Endothelial cell of umbilical vein (primary cell): ENCODE measurements around the gene CELSR1. TPM values are rescaled to one million over a fixed set of nuclear protein-coding genes. Genes with fewer than 3 reads are reported as not detected.

ENCODE experiments used
- BruUV-seq: library from RNA; stranded (reverse); fragments of 400-500 nt; replicated peaks from 2 replicates; lab custom pipeline; 2021; lab: Mats Ljungman, UMichigan
- CTCF ChIA-PET: fragments of 300-600, 350-600 bp; sonication (Branson Sonifier 250); formaldehyde crosslinking; loops from one replicate; lab custom pipeline; 2021; ENCODE audit warnings: antibody characterized with exemption, inconsistent platforms; lab: Charles Lee
- POLR2A ChIA-PET: fragments of 300-600, 350-600 bp; sonication (Branson Sonifier 250); formaldehyde crosslinking; loops from one replicate; lab custom pipeline; 2021; ENCODE audit warnings: antibody characterized with exemption, inconsistent platforms; lab: Charles Lee
- DNase-seq: peaks from one replicate; pipeline ENCODE4 v3.0.0-alpha.2; 2011; ENCODE audit warnings: low read depth, low spot score
- FAIRE-seq: peaks from 2 replicates; lab custom pipeline; 2011; peaks lifted over from hg19 to GRCh38; lab: Jason Lieb, UNC
- H2AFZ ChIP-seq: 2 replicates; pipeline ENCODE4 v1.6.0; 2012; ENCODE audit warnings: low read depth, low read length, control low read depth, inconsistent platforms
- H3K27ac ChIP-seq: 2 replicates; pipeline ENCODE4 v1.5.1; 2011; ENCODE audit warnings: low read depth, mild to moderate bottlenecking, control low read depth, low read length, moderate library complexity; ENCODE audit not compliant: insufficient read depth
- H3K27me3 ChIP-seq, 2 experiments: 2 replicates each; pipeline versions ENCODE4 v1.6.0 to v1.6.1; 2011; ENCODE audit warnings: low read length in 2 of 2, mixed read lengths in 1 of 2; ENCODE audit not compliant: control insufficient read depth in 2 of 2, insufficient read depth in 2 of 2
- H3K36me3 ChIP-seq, 2 experiments: 2 replicates in 1 of 2; 3 replicates in 1 of 2; pipeline ENCODE4 v1.5.1; 2011; ENCODE audit warnings: low read length in 2 of 2, mild to moderate bottlenecking in 1 of 2, moderate library complexity in 1 of 2; ENCODE audit not compliant: control insufficient read depth in 2 of 2, insufficient read depth in 2 of 2; ENCODE audit errors: extremely low read depth in 1 of 2
- H3K4me1 ChIP-seq: 3 replicates; pipeline ENCODE4 v1.5.1; 2011; ENCODE audit warnings: mild to moderate bottlenecking, low read length; ENCODE audit not compliant: control insufficient read depth, insufficient read depth; ENCODE audit errors: extremely low read depth
- H3K4me2 ChIP-seq: 2 replicates; pipeline ENCODE4 v1.6.1; 2011; ENCODE audit warnings: low read length, control low read depth, mixed read lengths; ENCODE audit not compliant: insufficient read depth
- H3K4me3 ChIP-seq, 3 experiments: fragments of 200-600 bp in 1 of 3; sonication (generic), shearing (Covaris generic) in 1 of 3; replicated peaks in 1 of 3; 2 replicates each; pipeline ENCODE4 v1.5.1; 2011 to 2016; ENCODE audit warnings: control low read depth in 3 of 3, low read length in 3 of 3, mild to moderate bottlenecking in 2 of 3, inconsistent platforms in 1 of 3, low read depth in 1 of 3, moderate library complexity in 1 of 3; ENCODE audit not compliant: insufficient read depth in 1 of 3
- H3K79me2 ChIP-seq: 2 replicates; pipeline ENCODE4 v1.6.0; 2012; ENCODE audit warnings: low read length, inconsistent platforms; ENCODE audit not compliant: control insufficient read depth, insufficient read depth
- H3K9ac ChIP-seq: replicated peaks from 2 replicates; pipeline ENCODE3; 2011; ENCODE audit warnings: low read length, control low read depth; ENCODE audit not compliant: insufficient read depth; ENCODE audit errors: extremely low read depth
- H3K9me1 ChIP-seq: replicated peaks from 3 replicates; pipeline ENCODE4 v1.6.0; 2011; ENCODE audit warnings: mild to moderate bottlenecking, low read length; ENCODE audit not compliant: control insufficient read depth, insufficient read depth; ENCODE audit errors: extremely low read depth
- H3K9me3 ChIP-seq: replicated peaks from 2 replicates; pipeline ENCODE4 v1.5.1; 2012; ENCODE audit warnings: low read length, inconsistent platforms; ENCODE audit not compliant: control insufficient read depth, insufficient read depth
- H4K20me1 ChIP-seq: replicated peaks from 2 replicates; pipeline ENCODE3; 2011; ENCODE audit warnings: mild to moderate bottlenecking, low read length; ENCODE audit not compliant: control insufficient read depth, insufficient read depth; ENCODE audit errors: extremely low read depth
- EZH2 ChIP-seq: IDR thresholded peaks from 2 replicates; pipeline ENCODE4 v1.6.1; 2012; ENCODE audit warnings: borderline replicate concordance, low read depth, mild to moderate bottlenecking, moderate library complexity, low read length, inconsistent platforms; ENCODE audit not compliant: severe bottlenecking
- FOS ChIP-seq: IDR thresholded peaks from 2 replicates; pipeline ENCODE4 v1.6.1; 2011; ENCODE audit warnings: mild to moderate bottlenecking, low read length, moderate library complexity, borderline replicate concordance; ENCODE audit not compliant: insufficient read depth
- GATA2 ChIP-seq: IDR thresholded peaks from 2 replicates; pipeline ENCODE4 v1.7.0; 2011; ENCODE audit warnings: low read depth, mild to moderate bottlenecking, moderate library complexity, mixed read lengths, low read length; ENCODE audit not compliant: insufficient read length, insufficient read depth
- JUN ChIP-seq: IDR thresholded peaks from 2 replicates; pipeline ENCODE4 v1.6.1; 2011; ENCODE audit warnings: borderline replicate concordance, low read depth; ENCODE audit not compliant: insufficient read length, insufficient read depth
- MYC ChIP-seq: IDR thresholded peaks from one replicate; pipeline ENCODE4 v1.6.1; 2011; ENCODE audit warnings: mild to moderate bottlenecking, low read depth, low read length
- POLR2A ChIP-seq: IDR thresholded peaks from 2 replicates; pipeline ENCODE4 v1.6.1; 2012; ENCODE audit warnings: low read depth, mild to moderate bottlenecking, control low read depth, low read length
- POLR2AphosphoS5 ChIP-seq: IDR thresholded peaks from 2 replicates; pipeline ENCODE4 v1.6.1; 2012; ENCODE audit warnings: low read depth, mild to moderate bottlenecking, control low read depth, low read length, moderate library complexity; ENCODE audit not compliant: insufficient read depth
- dilution Hi-C: fragments of 300-500 bp; cut with MboI; formaldehyde crosslinking; loops from one replicate; pipeline ENCODE4 v1.15.0; 2019; ENCODE audit warnings: low sequenced_read_pairs; ENCODE audit not compliant: extremely low pct_ligation_motif_present
- intact Hi-C: fragments of 100-400 bp; cut with micrococcal nuclease; formaldehyde crosslinking; loops from one replicate; pipeline ENCODE4 v1.10.0; 2022
- polyA plus RNA-seq, 4 experiments: library from polyadenylated mRNA; depleted of rRNA in 3 of 4; stranded (reverse) in 3 of 4; unstranded in 1 of 4; fragments of >200 nt; gene quantifications; 2 replicates each; pipeline versions ENCODE4 v1.2.1 to v1.2.3, GENCODE V29; 2011 to 2012; ENCODE audit warnings: missing spikeins in 1 of 4
- total RNA-seq: library from RNA; stranded (reverse); gene quantifications from 2 replicates; pipeline ENCODE4 v1.2.3, GENCODE V29; 2021
- TF ChIP-seq, protein P1 (sequence below), 2 donors: IDR thresholded peaks; 1 replicate in 1 of 2; 2 replicates in 1 of 2; pipeline ENCODE4 v1.5.1; 2011; ENCODE audit warnings: low read length in 2 of 2, mild to moderate bottlenecking in 2 of 2, moderate library complexity in 2 of 2, control low read depth in 1 of 2, inconsistent platforms in 1 of 2, low read depth in 1 of 2; ENCODE audit not compliant: insufficient read depth in 1 of 2; ENCODE audit errors: extremely low read depth in 1 of 2
- TF ChIP-seq, protein P2 (sequence below): IDR thresholded peaks from 2 replicates; pipeline ENCODE4 v1.6.1; 2011; ENCODE audit not compliant: insufficient read depth, insufficient read length

Gene CELSR1
- total and polyA plus RNA-seq, 2 donors (not counting 3 experiments of a cell fraction or from before 2014, with no cell fraction given): 3.7 to 5.4 TPM

DNA sequence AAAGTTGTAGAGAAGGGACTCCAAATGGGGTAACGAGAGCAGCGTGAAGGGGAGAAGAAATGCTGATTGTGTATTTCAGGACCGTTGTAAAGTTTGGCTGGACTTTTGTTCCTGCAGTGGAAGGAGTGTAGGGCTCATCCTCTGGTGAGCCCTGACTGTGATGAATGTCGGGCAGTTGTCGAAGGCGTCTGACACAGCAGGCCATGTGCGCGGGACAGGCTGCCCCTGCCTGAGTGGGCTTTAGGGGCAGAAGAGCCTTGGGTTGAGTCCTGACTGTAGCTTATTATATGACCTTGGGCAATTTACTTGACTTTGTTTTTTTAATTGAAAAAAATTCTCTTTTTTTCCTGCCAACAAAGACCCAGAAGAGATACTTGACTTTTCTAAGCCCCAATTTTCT is 198.8 kb downstream of the CELSR1 start:
- H2AFZ ChIP-seq: no peak overlapping the region
- intact Hi-C loops (no loop called here), dilution Hi-C loops (no loop called here)
- H3K4me3 ChIP-seq: no peak overlapping the region
- H4K20me1 ChIP-seq: no peaks in the 10 kb centered on the region
- no peak overlapping the region for H3K4me2 ChIP-seq
- TF ChIP-seq GATA2 (no peak), MYC (no peak), POLR2A (no peak), POLR2AphosphoS5 (no peak), JUN (no peak), EZH2 (no peak), FOS (no peak)
- TF ChIP-seq, protein P1, sequence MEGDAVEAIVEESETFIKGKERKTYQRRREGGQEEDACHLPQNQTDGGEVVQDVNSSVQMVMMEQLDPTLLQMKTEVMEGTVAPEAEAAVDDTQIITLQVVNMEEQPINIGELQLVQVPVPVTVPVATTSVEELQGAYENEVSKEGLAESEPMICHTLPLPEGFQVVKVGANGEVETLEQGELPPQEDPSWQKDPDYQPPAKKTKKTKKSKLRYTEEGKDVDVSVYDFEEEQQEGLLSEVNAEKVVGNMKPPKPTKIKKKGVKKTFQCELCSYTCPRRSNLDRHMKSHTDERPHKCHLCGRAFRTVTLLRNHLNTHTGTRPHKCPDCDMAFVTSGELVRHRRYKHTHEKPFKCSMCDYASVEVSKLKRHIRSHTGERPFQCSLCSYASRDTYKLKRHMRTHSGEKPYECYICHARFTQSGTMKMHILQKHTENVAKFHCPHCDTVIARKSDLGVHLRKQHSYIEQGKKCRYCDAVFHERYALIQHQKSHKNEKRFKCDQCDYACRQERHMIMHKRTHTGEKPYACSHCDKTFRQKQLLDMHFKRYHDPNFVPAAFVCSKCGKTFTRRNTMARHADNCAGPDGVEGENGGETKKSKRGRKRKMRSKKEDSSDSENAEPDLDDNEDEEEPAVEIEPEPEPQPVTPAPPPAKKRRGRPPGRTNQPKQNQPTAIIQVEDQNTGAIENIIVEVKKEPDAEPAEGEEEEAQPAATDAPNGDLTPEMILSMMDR (IDR thresholded peaks at IDR 0.05; ENCODE audit: extremely low read depth in 1 of 2, insufficient read depth in 1 of 2, low read depth in 1 of 2, low read length in 2 of 2): no peak
- TF ChIP-seq, protein P2, sequence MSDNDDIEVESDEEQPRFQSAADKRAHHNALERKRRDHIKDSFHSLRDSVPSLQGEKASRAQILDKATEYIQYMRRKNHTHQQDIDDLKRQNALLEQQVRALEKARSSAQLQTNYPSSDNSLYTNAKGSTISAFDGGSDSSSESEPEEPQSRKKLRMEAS: no peak
- ChIA-PET POLR2A (no interaction called here), CTCF (interaction anchor here (0.9 kb wide), 1 partner anchor 29 kb away, joined by 3 read pairs; no protein-coding TSS in a partner anchor)
- H3K9ac ChIP-seq: no peak overlapping the region
- FAIRE-seq (no peak), DNase-seq (no peak)
- peaks cover 32% of the 10 kb centered on the region for H3K79me2 ChIP-seq
- no peaks in the 10 kb centered on the region for H3K9me3 ChIP-seq
- no peaks in the 10 kb centered on the region for H3K27me3 ChIP-seq
- H3K36me3 ChIP-seq: peaks cover 11 to 26% of the 10 kb centered on the region in 2 experiments
- H3K4me1 ChIP-seq: peaks cover 7% of the 10 kb centered on the region
- H3K9me1 ChIP-seq: no peaks in the 10 kb centered on the region
- no peak overlapping the region for H3K27ac ChIP-seq
- no TSS peak for BruUV-seq
